ENCODE results near the gene ELMOD3.

GRCh38 chr2:85324639-85325465, 29.7 kb upstream of the ELMOD3 start:
- no peak for TF ChIP-seq ZBTB11 (tag by site-specific recombination; conservative IDR thresholded peaks at IDR 0.05; ENCODE audit: low read depth)
- no peak for TF ChIP-seq ZSCAN30 (tag by site-specific recombination; IDR thresholded peaks at IDR 0.05)
- TF ChIP-seq ATF2 (tag by site-specific recombination; IDR thresholded peaks at IDR 0.05; ENCODE audit: low read depth), result no peak
- TF ChIP-seq CTCF (tag by site-specific recombination; IDR thresholded peaks at IDR 0.05), result no peak

Measured in HEK293 (cell line).